Measurements from ENCODE around the gene SLC27A5. TPM values are rescaled to one million over a fixed set of nuclear protein-coding genes. Genes with fewer than 3 reads are reported as not detected.

SLC27A5 gene
- total and polyA plus RNA-seq, 9 of the 15 experiments (the other 6 are each of a cell fraction or from before 2014, with no cell fraction given) = 42.2 to 318 (median 64.7) TPM

DNA sequence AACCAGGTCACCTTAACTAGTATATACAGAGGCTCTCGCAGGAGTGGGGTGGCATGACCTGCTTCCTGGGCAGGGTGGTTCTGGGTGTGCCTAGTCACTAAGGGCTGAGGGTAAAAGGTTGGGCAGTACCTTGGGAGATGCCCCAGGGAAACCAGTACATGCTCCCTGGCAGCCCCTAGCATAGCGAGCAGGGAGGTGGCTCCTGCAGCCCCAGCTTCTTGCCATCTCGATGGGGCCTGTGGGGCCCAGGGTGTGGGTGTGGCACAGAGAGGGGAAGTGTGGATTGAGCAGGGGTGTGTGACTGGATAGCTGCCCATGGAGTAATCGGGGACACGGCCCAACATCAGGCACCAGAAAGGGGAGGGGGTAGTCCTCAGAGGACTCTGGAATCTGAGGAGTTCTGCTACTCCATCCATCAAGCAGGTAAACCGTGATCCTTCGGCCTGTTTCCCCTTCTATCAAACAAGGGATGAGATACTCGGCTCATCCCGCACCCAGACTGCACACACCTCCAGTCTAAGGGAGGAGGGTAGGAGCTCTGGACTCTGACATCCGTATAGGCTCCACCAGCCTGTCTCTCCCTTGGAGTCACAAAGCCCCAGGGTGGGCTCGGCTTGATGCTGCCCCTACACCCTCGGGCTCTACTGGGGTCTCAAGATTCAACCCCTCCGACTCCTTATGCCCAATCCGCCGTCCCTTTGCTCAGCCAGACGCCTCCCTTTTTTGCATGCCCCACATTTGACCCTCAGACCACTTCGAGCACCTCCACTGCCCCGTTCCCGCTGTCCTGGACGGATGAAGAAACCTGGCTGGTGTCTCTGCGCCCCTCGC lies 6.7 kb upstream of the SLC27A5 start (continued):
- TF ChIP-seq, protein P1, sequence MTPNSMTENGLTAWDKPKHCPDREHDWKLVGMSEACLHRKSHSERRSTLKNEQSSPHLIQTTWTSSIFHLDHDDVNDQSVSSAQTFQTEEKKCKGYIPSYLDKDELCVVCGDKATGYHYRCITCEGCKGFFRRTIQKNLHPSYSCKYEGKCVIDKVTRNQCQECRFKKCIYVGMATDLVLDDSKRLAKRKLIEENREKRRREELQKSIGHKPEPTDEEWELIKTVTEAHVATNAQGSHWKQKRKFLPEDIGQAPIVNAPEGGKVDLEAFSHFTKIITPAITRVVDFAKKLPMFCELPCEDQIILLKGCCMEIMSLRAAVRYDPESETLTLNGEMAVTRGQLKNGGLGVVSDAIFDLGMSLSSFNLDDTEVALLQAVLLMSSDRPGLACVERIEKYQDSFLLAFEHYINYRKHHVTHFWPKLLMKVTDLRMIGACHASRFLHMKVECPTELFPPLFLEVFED (CRISPR knock-in tag; conservative IDR thresholded peaks at IDR 0.05) = 0 out of 2 replicates have a peak, but pooled peaks have one; percentile 29
- TF ChIP-seq E2F5 (CRISPR knock-in tag; IDR thresholded peaks at IDR 0.05) = no peak
- no peak for TF ChIP-seq RBFOX2 (IDR thresholded peaks at IDR 0.05; ENCODE audit: low read depth, low read length)
- 0 out of 2 replicates have a peak, but pooled peaks have one; percentile 6 for TF ChIP-seq MTA3 (IDR thresholded peaks at IDR 0.05; ENCODE audit: borderline replicate concordance)
- no peak for TF ChIP-seq DMBX1 (CRISPR knock-in tag; IDR thresholded peaks at IDR 0.05; ENCODE audit: borderline replicate concordance)
- TF ChIP-seq ETS1 (conservative IDR thresholded peaks at IDR 0.05; ENCODE audit: control insufficient read depth, low read depth, low read length) = 0 out of 2 replicates have a peak, but pooled peaks have one; percentile 6
- 0 out of 2 replicates have a peak, but pooled peaks have one; percentile 24 for TF ChIP-seq CEBPB (tag; IDR thresholded peaks at IDR 0.05)
- TF ChIP-seq SMC3 (conservative IDR thresholded peaks at IDR 0.05; ENCODE audit: insufficient read depth, low read depth, low read length) = peak; percentile 27; the same call in 1 of the 2 replicates
- TF ChIP-seq DEAF1 (CRISPR knock-in tag; IDR thresholded peaks at IDR 0.05) = peak; percentile 9; the same call in 1 of the 2 replicates
- TF ChIP-seq SMARCA4 (IDR thresholded peaks at IDR 0.05) = 0 out of 2 replicates have a peak, but pooled peaks have one; percentile 1

All from K562 (cell line).